Measurements from ENCODE around the gene SIPA1L3.

The SIPA1L3 gene

GRCh38 chr19:37982655-37983054, 75.6 kb downstream of the SIPA1L3 start:
- TF ChIP-seq Cebpa-rat (IDR thresholded peaks at IDR 0.05): no peak
- Histone ChIP-seq H3K4me3 (no peak overlapping the region), H3K27me3 (no peaks in the 10 kb centered on the region), H3K9me3 (no peaks in the 10 kb centered on the region), H3K27ac (no peak overlapping the region), H3K9ac (no peak overlapping the region), H3K36me3 (no peaks in the 10 kb centered on the region), H3K4me1 (peaks cover 66% of the 10 kb centered on the region), H3K4me2 (no peak overlapping the region), H4K20me1 (no peaks in the 10 kb centered on the region)

GRCh38 chr19:37983153-37983552, 76.1 kb downstream of the SIPA1L3 start:
- H3K9me3 ChIP-seq: no peaks in the 10 kb centered on the region
- no peak overlapping the region for H3K27ac ChIP-seq
- H3K27me3 ChIP-seq: no peaks in the 10 kb centered on the region
- H3K9ac ChIP-seq: no peak overlapping the region
- TF ChIP-seq Cebpa-rat (IDR thresholded peaks at IDR 0.05): no peak
- no peaks in the 10 kb centered on the region for H3K36me3 ChIP-seq
- peaks cover 66% of the 10 kb centered on the region for H3K4me1 ChIP-seq
- no peak overlapping the region for H3K4me3 ChIP-seq
- H3K4me2 ChIP-seq: no peak overlapping the region
- H4K20me1 ChIP-seq: no peaks in the 10 kb centered on the region

GRCh38 chr19:37983916-37984315, 76.9 kb downstream of the SIPA1L3 start:
- Histone ChIP-seq H3K27ac (no peak overlapping the region), H3K4me1 (peaks cover 66% of the 10 kb centered on the region), H3K4me2 (no peak overlapping the region), H3K9me3 (no peaks in the 10 kb centered on the region), H3K9ac (no peak overlapping the region), H3K27me3 (no peaks in the 10 kb centered on the region), H3K4me3 (no peak overlapping the region), H4K20me1 (no peaks in the 10 kb centered on the region), H3K36me3 (no peaks in the 10 kb centered on the region)
- no peak for TF ChIP-seq Cebpa-rat (IDR thresholded peaks at IDR 0.05)

- Histone ChIP-seq H3K4me1 (peaks cover 59% of the 10 kb centered on the region), H3K4me2 (peak overlapping the region; percentile 63), H3K36me3 (no peaks in the 10 kb centered on the region), H4K20me1 (no peaks in the 10 kb centered on the region), H3K27me3 (no peaks in the 10 kb centered on the region), H3K9me3 (no peaks in the 10 kb centered on the region), H3K9ac (peak overlapping the region; percentile 64), H3K27ac (peak overlapping the region; percentile 76), H3K4me3 (no peak overlapping the region)
- no peak for TF ChIP-seq Cebpa-rat (IDR thresholded peaks at IDR 0.05)
These were observed 79.2 kb downstream of the SIPA1L3 start for GRCh38 chr19:37986048-37986750.

GRCh38 chr19:37987356-37988332, 80.6 kb downstream of the SIPA1L3 start:
- Histone ChIP-seq H4K20me1 (no peaks in the 10 kb centered on the region), H3K36me3 (0 out of 2 replicates have a peak, but pooled peaks cover 4% of the 10 kb centered on the region), H3K4me2 (no peak overlapping the region), H3K27me3 (no peaks in the 10 kb centered on the region), H3K4me1 (peaks cover 62% of the 10 kb centered on the region), H3K4me3 (no peak overlapping the region), H3K9ac (no peak overlapping the region), H3K27ac (no peak overlapping the region), H3K9me3 (no peaks in the 10 kb centered on the region)
- TF ChIP-seq Cebpa-rat (IDR thresholded peaks at IDR 0.05): no peak

- no peaks in the 10 kb centered on the region for H4K20me1 ChIP-seq
- no peak overlapping the region for H3K4me3 ChIP-seq
- H3K9me3 ChIP-seq: no peaks in the 10 kb centered on the region
- no peaks in the 10 kb centered on the region for H3K27me3 ChIP-seq
- peak overlapping the region; percentile 65; the same call in 1 of the 2 replicates for H3K27ac ChIP-seq
- H3K4me2 ChIP-seq: peak overlapping the region; percentile 27; the same call in 1 of the 2 replicates
- peaks cover 67% of the 10 kb centered on the region for H3K4me1 ChIP-seq
- H3K36me3 ChIP-seq: 0 out of 2 replicates have a peak, but pooled peaks cover 4% of the 10 kb centered on the region
- 0 out of 2 replicates have a peak overlapping the region, but pooled peaks have one; percentile 7 for H3K9ac ChIP-seq
- TF ChIP-seq Cebpa-rat (IDR thresholded peaks at IDR 0.05): no peak
These were observed 82.0 kb downstream of the SIPA1L3 start for GRCh38 chr19:37988758-37989635.

GRCh38 chr19:37989855-37990254, 82.8 kb downstream of the SIPA1L3 start:
- no peak for TF ChIP-seq Cebpa-rat (IDR thresholded peaks at IDR 0.05)
- H3K4me1 ChIP-seq: peaks cover 73% of the 10 kb centered on the region
- H3K27ac ChIP-seq: no peak overlapping the region
- no peak overlapping the region for H3K4me2 ChIP-seq
- no peaks in the 10 kb centered on the region for H4K20me1 ChIP-seq
- no peak overlapping the region for H3K4me3 ChIP-seq
- 0 out of 2 replicates have a peak, but pooled peaks cover 4% of the 10 kb centered on the region for H3K36me3 ChIP-seq
- no peak overlapping the region for H3K9ac ChIP-seq
- no peaks in the 10 kb centered on the region for H3K27me3 ChIP-seq
- H3K9me3 ChIP-seq: 0 out of 2 replicates have a peak, but pooled peaks cover 2% of the 10 kb centered on the region

GRCh38 chr19:37990362-37990761, 83.4 kb downstream of the SIPA1L3 start:
- Histone ChIP-seq H3K4me2 (no peak overlapping the region), H3K36me3 (0 out of 2 replicates have a peak, but pooled peaks cover 8% of the 10 kb centered on the region), H3K27ac (no peak overlapping the region), H3K4me1 (peaks cover 73% of the 10 kb centered on the region), H3K9ac (no peak overlapping the region), H3K27me3 (no peaks in the 10 kb centered on the region), H4K20me1 (no peaks in the 10 kb centered on the region), H3K9me3 (0 out of 2 replicates have a peak, but pooled peaks cover 7% of the 10 kb centered on the region), H3K4me3 (no peak overlapping the region)
- TF ChIP-seq Cebpa-rat (IDR thresholded peaks at IDR 0.05): no peak

Data from BLaER1 (cell line).